Measurements from ENCODE around the gene RFTN2. TPM values are rescaled to one million over a fixed set of nuclear protein-coding genes. Genes with fewer than 3 reads are reported as not detected.

RFTN2 gene
- total and polyA plus RNA-seq, 2 donors (not counting 3 experiments of a cell fraction or from before 2014, with no cell fraction given): 5.0 to 8.0 TPM

- BruUV-seq (replicated peaks): no TSS peak
- Histone ChIP-seq H3K36me3 (ENCODE audit: control insufficient read depth in 2 of 2, extremely low read depth in 1 of 2, insufficient read depth in 2 of 2, low read length in 2 of 2) (no peaks in the 10 kb centered on the region), H3K27ac (ENCODE audit: insufficient read depth, low read depth, low read length) (no peak overlapping the region), H3K9ac (replicated peaks; ENCODE audit: extremely low read depth, insufficient read depth, low read length) (no peak overlapping the region), H3K4me2 (ENCODE audit: insufficient read depth, low read length) (no peak overlapping the region), H3K9me3 (replicated peaks; ENCODE audit: control insufficient read depth, insufficient read depth, low read length) (no peaks in the 10 kb centered on the region), H2AFZ (ENCODE audit: low read depth, low read length) (no peak overlapping the region), H3K4me1 (ENCODE audit: control insufficient read depth, extremely low read depth, insufficient read depth, low read length) (no peaks in the 10 kb centered on the region), H3K27me3 (ENCODE audit: control insufficient read depth in 2 of 2, insufficient read depth in 2 of 2, low read length in 2 of 2) (no peaks in the 10 kb centered on the region), H3K4me3 (replicated peaks in 1 of 3; ENCODE audit: insufficient read depth in 1 of 3, low read depth in 1 of 3, low read length in 3 of 3) (no peak overlapping the region), H3K79me2 (ENCODE audit: control insufficient read depth, insufficient read depth, low read length) (no peaks in the 10 kb centered on the region), H3K9me1 (replicated peaks; ENCODE audit: control insufficient read depth, extremely low read depth, insufficient read depth, low read length) (no peaks in the 10 kb centered on the region), H4K20me1 (replicated peaks; ENCODE audit: control insufficient read depth, extremely low read depth, insufficient read depth, low read length) (no peaks in the 10 kb centered on the region)
- FAIRE-seq: no peak
- peak; percentile 9 for DNase-seq (ENCODE audit: low read depth, low spot score)
- ChIA-PET POLR2A (no interaction called here), CTCF (no interaction called here)
- TF ChIP-seq JUN (IDR thresholded peaks at IDR 0.05; ENCODE audit: borderline replicate concordance, insufficient read depth, insufficient read length, low read depth): no peak
- no peak for TF ChIP-seq EZH2 (IDR thresholded peaks at IDR 0.05; ENCODE audit: borderline replicate concordance, low read depth, low read length, severe bottlenecking)
- no peak for TF ChIP-seq POLR2A (IDR thresholded peaks at IDR 0.05; ENCODE audit: low read depth, low read length)
- TF ChIP-seq POLR2AphosphoS5 (IDR thresholded peaks at IDR 0.05; ENCODE audit: insufficient read depth, low read depth, low read length): no peak
- TF ChIP-seq MAX (IDR thresholded peaks at IDR 0.05; ENCODE audit: insufficient read depth, insufficient read length): no peak
- TF ChIP-seq CTCF (IDR thresholded peaks at IDR 0.05; ENCODE audit: extremely low read depth in 1 of 2, insufficient read depth in 1 of 2, low read depth in 1 of 2, low read length in 2 of 2): no peak
- TF ChIP-seq FOS (IDR thresholded peaks at IDR 0.05; ENCODE audit: borderline replicate concordance, insufficient read depth, low read length): no peak
- no peak for TF ChIP-seq GATA2 (IDR thresholded peaks at IDR 0.05; ENCODE audit: insufficient read depth, insufficient read length, low read depth, low read length)
- no peak for TF ChIP-seq MYC (IDR thresholded peaks at IDR 0.05; ENCODE audit: low read depth, low read length)
- intact Hi-C loops (cut with micrococcal nuclease) (no loop called here), dilution Hi-C loops (cut with MboI; ENCODE audit: extremely low pct_ligation_motif_present, low sequenced_read_pairs) (no loop called here)
Observed at GRCh38 chr2:197628043-197628500, 47.3 kb downstream of the RFTN2 start.

Measured in endothelial cell of umbilical vein (primary cell).